ENCODE data around the gene TAPT1.

- TF ChIP-seq CTCF (conservative IDR thresholded peaks at IDR 0.05; ENCODE audit: low read depth in 2 of 2) (no peak), EZH2phosphoT487 (IDR thresholded peaks at IDR 0.05; ENCODE audit: unreplicated experiment) (no peak), EZH2 (IDR thresholded peaks at IDR 0.05; ENCODE audit: low read depth, unreplicated experiment) (no peak), POLR2AphosphoS5 (IDR thresholded peaks at IDR 0.05; ENCODE audit: low read depth) (no peak), ZNF114 (CRISPR knock-in tag; IDR thresholded peaks at IDR 0.05) (no peak)
- TF ChIP-seq, protein P1, sequence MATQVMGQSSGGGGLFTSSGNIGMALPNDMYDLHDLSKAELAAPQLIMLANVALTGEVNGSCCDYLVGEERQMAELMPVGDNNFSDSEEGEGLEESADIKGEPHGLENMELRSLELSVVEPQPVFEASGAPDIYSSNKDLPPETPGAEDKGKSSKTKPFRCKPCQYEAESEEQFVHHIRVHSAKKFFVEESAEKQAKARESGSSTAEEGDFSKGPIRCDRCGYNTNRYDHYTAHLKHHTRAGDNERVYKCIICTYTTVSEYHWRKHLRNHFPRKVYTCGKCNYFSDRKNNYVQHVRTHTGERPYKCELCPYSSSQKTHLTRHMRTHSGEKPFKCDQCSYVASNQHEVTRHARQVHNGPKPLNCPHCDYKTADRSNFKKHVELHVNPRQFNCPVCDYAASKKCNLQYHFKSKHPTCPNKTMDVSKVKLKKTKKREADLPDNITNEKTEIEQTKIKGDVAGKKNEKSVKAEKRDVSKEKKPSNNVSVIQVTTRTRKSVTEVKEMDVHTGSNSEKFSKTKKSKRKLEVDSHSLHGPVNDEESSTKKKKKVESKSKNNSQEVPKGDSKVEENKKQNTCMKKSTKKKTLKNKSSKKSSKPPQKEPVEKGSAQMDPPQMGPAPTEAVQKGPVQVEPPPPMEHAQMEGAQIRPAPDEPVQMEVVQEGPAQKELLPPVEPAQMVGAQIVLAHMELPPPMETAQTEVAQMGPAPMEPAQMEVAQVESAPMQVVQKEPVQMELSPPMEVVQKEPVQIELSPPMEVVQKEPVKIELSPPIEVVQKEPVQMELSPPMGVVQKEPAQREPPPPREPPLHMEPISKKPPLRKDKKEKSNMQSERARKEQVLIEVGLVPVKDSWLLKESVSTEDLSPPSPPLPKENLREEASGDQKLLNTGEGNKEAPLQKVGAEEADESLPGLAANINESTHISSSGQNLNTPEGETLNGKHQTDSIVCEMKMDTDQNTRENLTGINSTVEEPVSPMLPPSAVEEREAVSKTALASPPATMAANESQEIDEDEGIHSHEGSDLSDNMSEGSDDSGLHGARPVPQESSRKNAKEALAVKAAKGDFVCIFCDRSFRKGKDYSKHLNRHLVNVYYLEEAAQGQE (IDR thresholded peaks at IDR 0.05; ENCODE audit: unreplicated experiment) = no peak
Measured at GRCh38 chr4:16139066-16139945, 87.0 kb downstream of the TAPT1 start.

Data from GM23338 (cell line).